GM12892 (cell line): ENCODE results near the gene SPACDR.

Experiments used
- POLR2A ChIP-seq: IDR thresholded peaks from 2 replicates; pipeline ENCODE4 v1.6.1; 2011; ENCODE audit warnings: low read depth, low read length, control low read depth
- TAF1 ChIP-seq: IDR thresholded peaks from 2 replicates; pipeline ENCODE4 v1.6.1; 2011; ENCODE audit warnings: low read depth, mild to moderate bottlenecking, control low read depth, low read length, borderline replicate concordance

DNA sequence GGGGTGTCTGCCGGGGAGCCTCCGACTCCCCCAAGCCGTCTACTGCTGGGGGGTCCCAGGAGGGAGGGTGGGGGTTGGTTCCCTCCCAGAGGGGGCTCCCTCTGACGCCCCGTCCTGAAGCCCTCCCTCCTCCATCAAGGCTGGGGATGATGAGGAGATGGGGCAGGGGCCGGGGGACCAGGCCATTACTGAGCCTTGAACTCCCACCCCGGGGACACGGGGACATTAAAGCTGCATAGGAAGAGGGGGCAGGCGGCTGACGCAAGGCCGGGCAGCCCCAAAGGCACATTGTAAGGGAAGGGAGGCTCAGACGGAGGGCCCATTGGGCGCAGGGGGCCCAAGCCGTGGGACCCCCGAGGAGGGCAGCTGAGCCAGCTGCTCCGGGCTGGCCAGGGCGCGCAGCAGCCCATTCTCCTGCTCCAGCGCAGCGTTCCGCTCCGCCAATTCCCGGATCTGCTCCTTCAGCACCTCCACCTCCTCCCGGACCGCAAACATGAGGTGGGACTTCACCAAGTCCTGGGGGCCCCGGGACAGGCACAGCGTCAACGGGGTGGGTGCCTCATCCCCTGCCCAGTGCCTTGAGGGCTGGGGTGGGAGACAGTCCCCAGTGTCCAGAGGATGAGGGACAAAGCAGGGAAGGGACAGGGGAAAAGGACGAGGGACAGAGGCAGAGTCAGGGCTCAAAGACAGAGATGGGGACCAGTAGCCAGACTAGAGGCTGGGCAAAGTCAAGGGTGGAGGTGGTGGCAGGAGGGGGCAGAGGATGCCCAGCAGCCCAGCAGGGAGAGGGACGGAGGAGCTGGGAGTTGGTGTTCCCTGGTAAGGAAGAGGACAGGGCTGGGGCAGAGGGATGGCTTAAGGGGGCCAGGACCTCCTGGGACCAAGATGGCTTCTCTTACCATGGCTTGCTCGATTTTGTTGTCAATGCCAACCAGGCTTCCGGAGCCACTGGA lies 2.9 kb upstream of the SPACDR start:
- TF ChIP-seq POLR2A (no peak), TAF1 (no peak)
